SH-SY5Y (cell line): Measurements from ENCODE around the gene SARDH.

Experiments used
- GATA2 ChIP-seq: IDR thresholded peaks from 2 replicates; pipeline ENCODE4 v1.6.1; 2011; ENCODE audit warnings: mild to moderate bottlenecking, low read depth, low read length
- GATA3 ChIP-seq: IDR thresholded peaks from 2 replicates; pipeline ENCODE4 v1.6.1; 2011; ENCODE audit warnings: low read depth, mild to moderate bottlenecking, low read length, moderate library complexity

Gene SARDH

DNA sequence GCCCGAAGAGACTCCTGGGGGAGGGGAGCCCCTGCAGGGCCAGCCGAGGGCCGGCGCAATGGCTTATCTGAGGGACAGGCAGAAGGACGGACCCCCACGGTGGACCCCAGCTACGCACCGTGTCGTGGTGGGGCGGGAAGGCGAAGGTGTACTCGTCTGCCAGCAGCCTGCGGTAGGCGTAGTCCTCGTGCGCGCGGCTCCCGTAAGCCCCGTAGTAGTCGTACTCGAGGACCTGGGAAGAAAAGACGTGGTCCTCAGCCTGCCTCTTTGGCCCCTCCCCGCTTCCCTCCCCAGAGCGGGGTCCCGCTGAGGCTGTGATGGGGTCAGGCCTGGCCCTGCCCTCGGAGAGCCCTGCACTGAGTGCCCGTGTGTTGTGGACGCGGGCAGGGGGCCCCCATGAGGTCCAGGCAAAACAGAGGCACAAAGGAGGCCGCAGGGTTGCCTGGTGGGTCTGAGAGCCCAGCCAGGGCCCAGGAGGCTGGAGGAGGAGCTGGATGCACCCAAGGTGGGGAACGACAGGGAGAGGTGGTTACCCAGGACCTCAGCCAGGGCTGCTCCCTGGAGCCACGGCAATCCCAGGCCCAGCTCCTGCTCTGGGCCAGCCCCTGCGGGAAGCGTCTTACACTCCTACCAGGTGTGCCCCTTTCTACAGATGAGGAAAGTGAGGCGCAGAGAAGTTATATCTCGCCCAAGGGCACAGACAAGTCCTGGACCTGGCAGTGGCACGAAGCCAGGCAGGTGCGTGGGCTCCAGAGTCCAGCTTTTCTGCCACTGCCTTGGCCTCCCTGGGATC is 35.2 kb downstream of the SARDH start:
- TF ChIP-seq GATA2: no peak
- TF ChIP-seq GATA3: no peak

DNA sequence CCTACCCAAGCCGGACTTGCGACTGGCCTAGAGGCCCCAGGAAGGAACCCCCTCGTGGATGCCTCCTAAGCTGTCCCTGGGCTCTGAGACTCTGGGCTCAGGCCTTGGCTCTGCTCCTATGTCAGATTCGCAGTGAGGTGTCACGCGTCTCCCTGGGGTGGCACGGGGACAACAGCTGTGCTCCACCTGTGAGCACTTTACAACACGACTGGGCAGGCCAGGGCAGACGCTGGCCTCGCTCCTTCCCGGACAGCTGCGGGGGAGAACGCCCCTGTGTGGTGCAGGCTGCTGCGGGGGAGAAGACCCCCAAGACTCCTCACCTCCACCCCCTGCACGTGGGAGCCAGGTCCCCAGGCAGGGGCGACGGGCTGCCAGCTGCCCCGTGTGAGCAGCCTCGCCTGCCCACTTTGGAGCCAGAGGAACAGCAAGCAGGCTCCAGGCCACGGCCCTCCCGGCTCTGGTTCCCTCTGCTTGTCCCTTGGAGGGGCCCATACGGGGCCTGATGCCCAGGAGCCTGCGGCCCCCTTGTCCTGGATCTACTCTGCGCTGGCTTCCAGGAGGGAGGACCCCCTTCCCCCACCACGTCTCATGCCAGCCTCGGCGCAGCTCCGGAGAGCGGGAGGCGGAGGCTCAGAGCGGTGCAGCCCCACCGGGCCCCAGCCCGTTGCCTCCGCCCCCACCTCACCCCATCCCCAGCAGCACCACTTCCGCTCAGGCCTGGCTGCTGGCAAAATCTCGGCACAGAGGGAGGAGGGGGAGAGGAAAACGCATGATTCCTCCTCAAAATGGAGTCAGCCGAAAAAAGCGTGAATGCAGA is 36.0 kb downstream of the SARDH start:
- no peak for TF ChIP-seq GATA3
- no peak for TF ChIP-seq GATA2

DNA sequence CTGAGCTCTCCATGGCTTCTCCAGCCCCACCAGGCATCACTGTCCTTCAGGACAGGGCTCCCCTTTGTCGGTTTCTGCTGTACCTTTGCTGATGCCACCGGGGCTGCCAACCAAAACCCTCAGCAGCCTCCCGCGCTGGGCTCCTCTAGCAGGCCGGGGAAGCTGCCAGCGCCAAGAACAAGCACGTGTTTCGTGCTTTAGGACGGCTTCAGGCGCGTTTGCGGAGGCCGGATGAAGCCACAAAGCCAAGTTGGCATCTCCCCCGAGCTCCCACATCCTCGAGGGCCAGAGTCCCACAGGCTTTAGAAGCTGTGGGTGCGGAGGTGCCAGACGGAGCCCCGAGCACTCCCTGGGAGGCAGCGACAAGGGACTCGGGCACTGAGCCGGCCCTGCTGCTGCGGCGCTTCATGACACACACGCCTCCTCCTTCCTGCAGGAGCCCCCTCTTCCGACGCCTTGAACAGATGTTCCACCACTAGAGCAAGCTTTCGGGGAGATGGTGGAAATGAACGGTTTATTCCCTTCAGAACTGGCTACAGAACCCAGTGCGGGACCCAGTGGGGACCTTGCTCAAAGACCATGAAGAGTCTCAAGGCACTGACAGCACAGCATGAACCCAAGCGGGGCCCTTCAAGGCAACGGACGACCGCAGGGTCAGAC is 36.7 kb downstream of the SARDH start:
- no peak for TF ChIP-seq GATA3
- TF ChIP-seq GATA2: no peak

DNA sequence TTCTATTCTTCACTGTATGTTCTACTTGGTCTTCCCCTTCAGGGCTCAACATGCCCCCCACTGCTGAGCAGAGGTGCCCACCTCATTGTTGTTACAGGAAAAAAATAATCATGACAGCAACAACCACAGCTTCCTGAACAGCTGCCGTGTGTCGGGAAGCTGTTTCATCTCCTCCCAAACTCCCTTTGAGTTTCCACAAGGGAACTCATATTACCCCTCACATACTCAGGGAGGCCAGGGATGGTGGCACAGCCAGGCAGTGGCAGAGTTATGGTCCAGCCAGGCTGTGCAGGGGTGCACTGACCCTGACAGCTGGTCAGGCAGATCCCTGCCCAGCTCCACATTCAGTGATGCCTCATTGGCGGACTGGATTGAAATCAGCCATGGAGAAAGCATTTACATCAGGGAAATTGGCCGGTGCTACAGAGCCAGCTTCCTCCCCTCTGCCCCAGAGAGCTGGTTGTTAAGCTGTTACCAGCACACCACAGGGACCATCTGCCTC is 37.3 kb downstream of the SARDH start:
- TF ChIP-seq GATA3: no peak
- TF ChIP-seq GATA2: no peak

DNA sequence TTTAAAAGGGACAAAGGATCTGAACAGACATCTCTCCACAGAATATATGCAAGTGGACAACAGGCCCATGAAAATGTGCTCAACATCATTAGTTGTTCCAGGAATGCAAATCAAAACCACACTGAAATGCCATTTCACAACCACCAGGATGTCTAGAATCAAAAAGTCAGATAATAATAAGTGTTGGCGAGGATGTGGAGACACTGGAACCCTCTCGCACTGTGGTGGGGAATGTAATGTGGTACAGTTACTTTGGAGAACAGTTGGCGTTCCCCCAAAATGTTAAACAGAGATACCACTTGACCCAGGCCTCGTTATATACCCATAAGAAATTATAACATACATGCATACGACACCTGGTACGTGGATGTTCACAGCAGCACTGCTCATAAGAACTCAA is 38.6 kb downstream of the SARDH start:
- no peak for TF ChIP-seq GATA2
- TF ChIP-seq GATA3: no peak

DNA sequence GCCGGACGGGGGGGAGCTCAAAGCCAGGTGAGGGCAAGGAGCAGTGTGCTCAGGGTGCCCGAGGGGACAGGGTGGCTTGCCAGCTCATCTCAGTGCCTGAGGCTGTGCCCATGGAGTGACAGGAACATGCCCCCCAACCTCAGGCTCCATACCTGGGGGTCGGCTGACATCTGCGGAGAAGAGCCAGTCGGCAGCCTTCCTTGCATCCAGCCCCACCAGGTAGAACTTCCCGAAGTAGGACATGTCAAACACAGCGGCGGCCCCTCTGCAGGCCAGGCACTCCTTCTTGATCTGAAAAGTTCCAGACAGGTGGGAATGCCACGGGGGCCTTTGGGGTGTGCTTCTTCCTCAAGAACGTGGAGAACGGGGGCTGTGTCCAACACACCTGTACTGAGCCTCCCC is 42.1 kb downstream of the SARDH start:
- TF ChIP-seq GATA2 (no peak), GATA3 (no peak)

DNA sequence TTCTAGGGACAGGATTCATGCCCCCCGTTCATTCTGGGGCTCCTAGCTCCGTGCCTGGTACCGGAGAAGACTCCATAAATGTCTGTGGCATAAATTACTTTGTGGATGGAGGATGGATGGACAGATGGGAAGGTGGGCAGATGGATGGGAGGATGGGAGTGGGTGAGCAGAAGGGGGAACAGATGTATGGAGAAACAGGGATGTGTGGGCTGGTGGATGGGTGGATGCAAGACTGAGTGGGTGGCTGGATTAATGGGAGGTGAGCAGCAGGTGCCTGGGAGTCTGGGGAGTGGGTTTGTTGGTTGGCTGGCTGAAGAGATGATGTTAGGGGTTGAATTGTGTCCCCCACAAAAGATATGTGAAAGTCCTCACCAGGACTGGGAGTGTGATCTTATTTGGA is 43.5 kb downstream of the SARDH start:
- no peak for TF ChIP-seq GATA3
- no peak for TF ChIP-seq GATA2

DNA sequence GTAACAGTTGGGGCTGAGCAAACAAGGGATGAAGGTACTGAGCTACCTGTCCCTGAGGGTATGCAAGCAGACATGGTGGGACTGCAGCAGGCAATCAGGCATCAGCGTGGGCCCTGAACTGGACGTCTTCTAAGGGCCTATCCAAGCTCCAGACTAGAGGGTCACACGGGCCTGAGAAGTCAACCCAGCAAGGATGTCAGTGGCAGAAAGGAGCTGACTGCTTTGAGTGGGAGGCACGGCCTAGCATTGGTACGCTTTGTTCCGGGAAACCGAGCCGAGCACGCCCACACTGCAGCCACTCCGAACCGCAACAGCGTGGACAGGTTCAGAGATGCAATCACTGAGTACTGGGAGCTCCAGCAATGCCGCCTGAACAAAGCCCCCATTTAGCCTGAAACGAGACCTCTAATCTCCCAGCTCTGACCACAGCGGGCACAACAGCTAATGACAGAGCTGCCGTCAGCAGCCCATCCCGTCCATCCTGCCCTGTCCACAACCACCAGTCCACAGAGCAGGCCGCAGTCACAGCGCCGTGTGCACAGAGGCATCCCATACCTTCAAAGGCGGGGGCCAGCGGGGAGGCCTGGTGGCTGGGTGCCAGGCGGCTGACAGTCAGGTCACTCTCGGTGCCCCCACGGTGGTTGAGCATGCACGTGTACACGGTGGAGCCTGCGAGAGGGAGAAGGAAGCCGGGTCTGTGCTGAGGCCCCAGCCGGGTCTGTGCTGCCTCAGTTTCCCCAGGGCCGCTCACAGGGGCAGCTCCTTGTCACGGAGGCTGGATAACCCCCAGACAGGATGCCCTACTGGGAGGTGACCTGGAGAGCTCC is 44.2 kb downstream of the SARDH start:
- no peak for TF ChIP-seq GATA2
- TF ChIP-seq GATA3: no peak

DNA sequence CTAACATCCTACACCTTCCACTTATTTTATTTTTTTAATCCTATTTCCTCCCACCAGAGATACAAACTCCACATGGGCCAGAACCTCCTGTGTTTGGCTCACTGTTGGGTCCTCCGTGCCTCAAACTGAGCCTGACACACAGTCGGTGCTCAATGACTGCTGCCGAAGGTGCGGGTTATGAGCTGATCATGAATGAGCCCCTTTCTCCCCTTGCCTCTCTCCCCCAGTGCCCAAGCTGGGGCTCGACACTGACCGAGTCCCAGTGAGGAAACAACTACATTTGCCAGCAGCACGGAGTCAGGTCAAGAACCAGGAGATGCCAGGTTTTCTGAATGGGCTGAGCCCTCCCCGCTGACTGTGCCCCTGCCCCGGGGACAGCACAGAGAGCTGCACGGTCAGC is 45.0 kb downstream of the SARDH start:
- TF ChIP-seq GATA3: no peak
- TF ChIP-seq GATA2: no peak

DNA sequence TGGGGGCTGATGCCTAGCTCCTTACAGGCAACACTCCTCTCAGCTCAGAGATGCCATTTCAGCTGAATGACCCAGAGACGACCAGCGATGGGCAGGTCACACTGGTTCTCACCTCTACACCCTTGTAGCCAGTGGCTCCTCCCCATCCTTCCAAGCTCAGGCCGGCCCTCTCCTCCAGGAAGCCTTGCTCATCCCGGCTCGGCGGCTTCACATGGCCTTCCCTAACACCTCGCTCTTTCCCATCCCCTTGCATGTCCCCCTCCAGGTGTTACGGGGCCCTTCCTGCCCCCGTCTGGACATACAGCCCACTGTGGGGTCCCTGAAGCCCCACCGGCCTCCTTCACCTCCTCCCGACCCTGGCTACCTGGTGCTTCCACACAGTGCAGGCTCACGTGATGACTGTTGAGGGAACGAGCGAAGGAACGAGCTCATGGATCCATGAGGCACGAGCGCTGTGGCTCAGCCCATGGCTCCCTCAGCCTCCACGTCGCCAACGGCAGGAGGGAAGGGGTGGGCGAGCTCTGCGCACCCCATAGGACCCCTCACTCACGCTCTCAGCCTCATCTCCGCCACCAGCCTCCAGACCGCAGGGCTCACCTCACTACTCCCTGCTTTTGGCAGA is 45.7 kb downstream of the SARDH start:
- TF ChIP-seq GATA3: no peak
- TF ChIP-seq GATA2: no peak

DNA sequence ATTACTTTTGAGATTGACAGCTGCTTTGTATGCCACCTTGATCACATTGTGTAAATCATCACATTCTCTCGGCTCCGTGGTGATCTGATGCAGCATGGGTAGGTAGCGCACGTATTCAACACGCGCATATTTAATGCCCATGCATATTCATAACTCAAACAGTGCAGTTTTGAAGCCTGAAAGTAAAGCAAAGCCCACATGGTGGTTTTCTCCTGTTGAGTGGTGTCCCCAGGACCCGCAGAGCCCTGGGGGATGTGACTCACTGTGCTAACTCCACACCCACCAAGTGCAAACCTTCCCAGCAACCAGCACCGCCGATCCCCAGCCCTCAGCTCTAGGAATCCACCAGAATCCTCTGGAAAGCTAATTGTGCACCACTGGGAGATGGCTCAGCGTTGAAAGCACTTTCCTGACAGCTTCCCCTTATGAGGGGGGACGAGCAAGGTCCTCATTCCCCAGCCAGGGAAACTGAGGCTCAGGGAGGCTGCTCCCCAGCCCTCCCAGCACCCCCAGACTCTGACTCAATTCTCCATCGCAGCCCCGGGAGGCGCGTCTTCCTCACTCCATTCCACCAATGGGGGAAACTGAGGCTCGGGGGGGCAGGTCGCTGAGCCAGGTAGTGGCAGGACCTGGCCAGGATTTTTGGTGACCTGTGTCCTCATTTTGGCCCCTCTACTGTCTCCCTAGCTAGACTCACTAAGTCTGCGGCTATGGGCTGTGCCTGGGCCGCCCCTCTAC is 46.4 kb downstream of the SARDH start:
- TF ChIP-seq GATA3: no peak
- no peak for TF ChIP-seq GATA2

DNA sequence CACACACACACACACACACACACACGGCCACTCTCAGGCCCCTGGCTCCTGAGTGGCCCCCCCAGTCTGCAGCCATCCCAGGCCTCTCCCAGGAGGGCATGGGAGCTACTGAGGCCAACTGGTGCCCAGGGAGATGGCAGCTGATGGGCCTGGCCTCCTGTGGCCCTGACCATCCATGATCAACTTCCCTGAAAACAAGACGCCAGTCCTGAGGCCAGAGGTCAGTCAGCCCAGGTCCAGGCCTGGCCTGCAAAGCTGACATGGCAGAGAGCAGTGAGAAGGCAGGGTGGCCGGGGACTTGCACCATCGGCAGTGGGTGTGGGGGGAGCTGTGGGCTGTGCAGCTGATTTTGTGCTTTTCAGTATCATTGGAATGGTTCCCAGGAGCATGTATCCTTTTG is 47.0 kb downstream of the SARDH start:
- TF ChIP-seq GATA3 (no peak), GATA2 (no peak)
